ENCODE results near the gene MLYCD. TPM values are rescaled to one million over a fixed set of nuclear protein-coding genes. Genes with fewer than 3 reads are reported as not detected.

Gene MLYCD
- total RNA-seq, 4 donors from 2014 or later: 10.8 to 20.2 (median 13.7) TPM

DNA sequence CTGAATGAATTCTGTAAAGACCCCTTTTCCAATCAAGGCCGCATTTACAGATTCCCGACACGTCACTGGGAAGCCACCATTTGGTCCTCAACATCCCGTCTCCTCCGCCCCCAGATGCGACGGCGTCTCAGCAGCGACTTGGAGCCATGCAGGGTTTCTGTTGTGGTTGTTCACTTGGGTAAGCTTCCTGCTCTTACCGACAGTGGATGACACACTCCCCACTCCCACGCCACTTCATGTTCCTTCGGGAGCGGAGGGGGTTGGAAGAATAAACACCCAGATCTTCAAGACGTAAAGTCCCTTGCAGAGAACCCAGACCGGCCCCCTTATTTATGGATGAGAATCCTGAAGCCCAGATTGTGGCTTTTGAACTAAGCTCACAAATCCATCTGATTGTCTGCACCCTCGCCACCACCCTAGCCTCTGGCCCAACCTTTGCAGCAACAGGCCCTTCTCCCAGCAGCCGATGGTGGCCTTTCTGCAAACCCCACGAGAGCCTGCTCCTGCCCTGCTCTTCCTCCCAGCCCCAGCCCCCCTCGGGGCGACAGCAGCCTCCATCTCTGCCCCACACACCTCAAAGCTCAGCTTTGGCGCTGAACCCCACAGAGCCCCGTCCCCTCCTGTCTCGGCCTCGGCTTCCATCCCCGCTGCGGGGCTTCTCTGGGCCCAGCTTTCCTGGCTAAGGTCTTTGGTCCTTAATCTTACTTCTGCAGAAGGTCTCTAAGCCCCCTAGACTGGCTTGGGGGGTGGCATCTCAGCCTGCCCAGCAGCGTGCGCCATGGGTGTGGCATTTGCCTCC lies 35.2 kb downstream of the MLYCD start:
- H3K27ac ChIP-seq: no peak overlapping the region
- no peaks in the 10 kb centered on the region for H3K27me3 ChIP-seq
- in situ Hi-C loops (cut with MboI; ENCODE audit: low pct_ligation_motif_present in 1 of 4, low pct_unique_long_range_greater_than_20kb in 1 of 4, low sequenced_read_pairs in 3 of 4): no loop called here
- no peak overlapping the region for H3K4me3 ChIP-seq
- no peak for TF ChIP-seq POLR2A (IDR thresholded peaks at IDR 0.05)
- TF ChIP-seq POLR2AphosphoS5 (IDR thresholded peaks at IDR 0.05): no peak
- TF ChIP-seq EP300 (IDR thresholded peaks at IDR 0.05; ENCODE audit: low read depth): no peak
- TF ChIP-seq, protein P1, sequence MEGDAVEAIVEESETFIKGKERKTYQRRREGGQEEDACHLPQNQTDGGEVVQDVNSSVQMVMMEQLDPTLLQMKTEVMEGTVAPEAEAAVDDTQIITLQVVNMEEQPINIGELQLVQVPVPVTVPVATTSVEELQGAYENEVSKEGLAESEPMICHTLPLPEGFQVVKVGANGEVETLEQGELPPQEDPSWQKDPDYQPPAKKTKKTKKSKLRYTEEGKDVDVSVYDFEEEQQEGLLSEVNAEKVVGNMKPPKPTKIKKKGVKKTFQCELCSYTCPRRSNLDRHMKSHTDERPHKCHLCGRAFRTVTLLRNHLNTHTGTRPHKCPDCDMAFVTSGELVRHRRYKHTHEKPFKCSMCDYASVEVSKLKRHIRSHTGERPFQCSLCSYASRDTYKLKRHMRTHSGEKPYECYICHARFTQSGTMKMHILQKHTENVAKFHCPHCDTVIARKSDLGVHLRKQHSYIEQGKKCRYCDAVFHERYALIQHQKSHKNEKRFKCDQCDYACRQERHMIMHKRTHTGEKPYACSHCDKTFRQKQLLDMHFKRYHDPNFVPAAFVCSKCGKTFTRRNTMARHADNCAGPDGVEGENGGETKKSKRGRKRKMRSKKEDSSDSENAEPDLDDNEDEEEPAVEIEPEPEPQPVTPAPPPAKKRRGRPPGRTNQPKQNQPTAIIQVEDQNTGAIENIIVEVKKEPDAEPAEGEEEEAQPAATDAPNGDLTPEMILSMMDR (IDR thresholded peaks at IDR 0.05): no peak
- WGBS, 2 donors (ENCODE audit: low coverage in 1 of 2): 74 to 93% methylated on average over 5 to 28 of the region's 28 CpGs
- H3K9me3 ChIP-seq: no peaks in the 10 kb centered on the region
- H3K36me3 ChIP-seq: no peaks in the 10 kb centered on the region
- intact Hi-C loops (cut with DNase I; ENCODE audit: low total_unique reads): no loop called here
- no peaks in the 10 kb centered on the region for H3K4me1 ChIP-seq
- DNase-seq: no peak

DNA sequence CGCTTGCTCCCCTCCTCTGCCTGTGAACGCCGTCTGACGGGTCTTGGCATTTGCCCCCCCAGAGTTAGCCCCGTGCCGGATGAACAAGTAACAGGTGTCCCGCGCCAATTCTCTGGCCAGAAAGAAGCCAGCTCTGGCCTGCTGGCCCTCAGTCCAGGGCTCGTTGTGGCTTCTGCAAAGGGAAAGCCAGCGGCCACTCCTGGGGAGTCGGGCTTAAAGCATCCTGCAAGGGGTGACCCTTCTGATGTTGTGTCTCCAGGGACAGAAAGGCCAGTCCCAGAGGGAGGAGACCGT lies 35.7 kb downstream of the MLYCD start:
- 77% methylated on average over 12 of the region's 12 CpGs; no CpG with 5 or more reads in 1 of the 2 donors for WGBS, 2 donors (ENCODE audit: low coverage in 1 of 2)
- Histone ChIP-seq H3K9me3 (no peaks in the 10 kb centered on the region), H3K27ac (no peak overlapping the region), H3K27me3 (no peaks in the 10 kb centered on the region), H3K36me3 (no peaks in the 10 kb centered on the region), H3K4me1 (no peaks in the 10 kb centered on the region), H3K4me3 (no peak overlapping the region)
- DNase-seq: no peak
- intact Hi-C loops (cut with DNase I; ENCODE audit: low total_unique reads): no loop called here
- TF ChIP-seq POLR2A (IDR thresholded peaks at IDR 0.05) (no peak), POLR2AphosphoS5 (IDR thresholded peaks at IDR 0.05) (no peak), EP300 (IDR thresholded peaks at IDR 0.05; ENCODE audit: low read depth) (no peak)
- TF ChIP-seq, protein P1 (IDR thresholded peaks at IDR 0.05): no peak
- in situ Hi-C loops (cut with MboI; ENCODE audit: low pct_ligation_motif_present in 1 of 4, low pct_unique_long_range_greater_than_20kb in 1 of 4, low sequenced_read_pairs in 3 of 4): no loop called here

DNA sequence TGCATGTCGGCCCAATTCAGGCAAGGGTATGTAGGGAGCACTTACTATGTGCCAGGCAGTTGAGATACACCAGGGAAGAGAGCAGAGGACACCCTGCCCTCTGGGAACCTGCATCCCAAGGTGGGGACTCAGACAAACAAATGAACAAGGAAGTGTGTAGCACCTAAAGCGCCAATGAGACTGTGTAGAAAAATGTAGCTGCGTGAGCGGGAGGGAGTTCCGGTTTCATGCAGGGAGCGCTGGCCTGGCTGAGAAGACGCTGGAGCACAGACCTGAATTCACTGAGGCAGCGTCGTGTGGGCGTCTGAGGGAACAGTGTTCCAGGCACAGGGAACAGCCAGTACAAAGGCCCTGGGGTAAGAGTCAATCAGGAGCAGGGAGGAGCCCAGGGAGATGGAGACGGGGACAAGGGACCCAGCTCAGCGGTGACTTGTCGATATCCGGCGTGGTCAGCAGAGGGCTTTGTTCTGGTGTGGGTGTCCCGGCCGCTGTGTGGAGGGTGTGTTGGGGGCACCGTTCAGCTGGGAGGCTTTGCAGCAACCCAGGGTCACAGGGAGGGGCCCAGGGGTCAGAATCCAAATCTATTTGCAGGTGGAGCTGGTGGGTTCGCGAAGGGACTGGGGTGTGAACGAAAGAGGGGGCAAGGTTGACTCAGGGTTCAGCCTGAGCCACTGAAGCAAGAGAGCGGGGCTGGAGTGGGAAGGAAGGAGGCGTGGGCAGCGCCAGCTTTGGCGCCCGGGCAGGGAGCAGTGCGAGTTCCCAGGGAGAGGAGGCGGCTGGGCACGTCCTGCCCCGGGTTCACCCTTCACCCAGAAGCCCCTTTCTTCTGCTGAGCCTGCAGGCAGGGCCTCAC lies 36.3 kb downstream of the MLYCD start:
- no peak overlapping the region for H3K4me3 ChIP-seq
- 75 to 80% methylated on average over 8 to 30 of the region's 30 CpGs for whole genome bisulfite sequencing, 2 donors (ENCODE audit: low coverage in 1 of 2)

DNA sequence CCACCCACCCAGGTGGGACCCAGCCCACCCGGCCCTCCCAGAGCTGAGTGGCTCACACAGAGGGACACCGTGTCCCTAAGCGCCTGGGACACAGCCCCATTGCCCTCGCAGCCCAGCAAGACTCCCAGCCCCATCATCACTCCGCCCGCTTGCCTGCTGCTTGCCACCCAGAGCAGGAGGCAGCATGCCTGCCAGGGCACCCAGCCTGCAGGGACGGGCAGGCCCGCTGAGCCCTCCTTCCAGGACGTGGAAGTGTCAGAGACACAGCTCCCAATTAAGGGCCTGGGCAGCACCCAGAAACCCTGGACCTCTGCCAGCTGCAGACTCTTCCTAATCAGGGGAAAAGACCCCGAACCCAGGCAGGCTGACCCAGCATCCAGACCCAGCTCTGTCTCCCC lies 36.9 kb downstream of the MLYCD start:
- no peaks in the 10 kb centered on the region for H3K27me3 ChIP-seq
- H3K4me1 ChIP-seq: no peaks in the 10 kb centered on the region
- TF ChIP-seq POLR2AphosphoS5 (IDR thresholded peaks at IDR 0.05) (no peak), EP300 (IDR thresholded peaks at IDR 0.05; ENCODE audit: low read depth) (no peak), POLR2A (IDR thresholded peaks at IDR 0.05) (no peak)
- TF ChIP-seq, protein P1 (IDR thresholded peaks at IDR 0.05): no peak
- in situ Hi-C loops (cut with MboI; ENCODE audit: low pct_ligation_motif_present in 1 of 4, low pct_unique_long_range_greater_than_20kb in 1 of 4, low sequenced_read_pairs in 3 of 4) (no loop called here), intact Hi-C loops (cut with DNase I; ENCODE audit: low total_unique reads) (no loop called here)
- no peak for DNase-seq
- H3K4me3 ChIP-seq: no peak overlapping the region
- H3K27ac ChIP-seq: no peak overlapping the region
- 80% methylated on average over 6 of the region's 10 CpGs; no CpG with 5 or more reads in 1 of the 2 donors for WGBS, 2 donors (ENCODE audit: low coverage in 1 of 2)
- no peaks in the 10 kb centered on the region for H3K36me3 ChIP-seq
- H3K9me3 ChIP-seq: no peaks in the 10 kb centered on the region

More for the DNA sequence above, 36.3 kb downstream of the MLYCD start:
- intact Hi-C loops (cut with DNase I; ENCODE audit: low total_unique reads) (no loop called here), in situ Hi-C loops (cut with MboI; ENCODE audit: low pct_ligation_motif_present in 1 of 4, low pct_unique_long_range_greater_than_20kb in 1 of 4, low sequenced_read_pairs in 3 of 4) (no loop called here)
- Histone ChIP-seq H3K27ac (no peak overlapping the region), H3K9me3 (no peaks in the 10 kb centered on the region), H3K27me3 (no peaks in the 10 kb centered on the region), H3K36me3 (no peaks in the 10 kb centered on the region), H3K4me1 (no peaks in the 10 kb centered on the region)
- DNase-seq: no peak
- TF ChIP-seq, protein P1 (IDR thresholded peaks at IDR 0.05): no peak
